ENCODE results near the gene MYO1B.

MYO1B gene

GRCh38 chr2:191301971-191302370 is 56.8 kb downstream of the MYO1B start:
- no peak for DNase-seq

GRCh38 chr2:191302459-191303139 is 57.4 kb downstream of the MYO1B start:
- DNase-seq, result no peak

- DNase-seq, result no peak
These were observed 58.2 kb downstream of the MYO1B start for GRCh38 chr2:191303140-191304005.

- DNase-seq, result no peak
These were observed 60.0 kb downstream of the MYO1B start for GRCh38 chr2:191304939-191305875.

GRCh38 chr2:191308026-191308425 is 62.8 kb downstream of the MYO1B start:
- DNase-seq, result no peak

GRCh38 chr2:191311156-191311555 is 66.0 kb downstream of the MYO1B start:
- DNase-seq, result no peak

- DNase-seq, result no peak
These were observed 66.4 kb downstream of the MYO1B start for GRCh38 chr2:191311627-191312026.

- no peak for DNase-seq
These were observed 67.0 kb downstream of the MYO1B start for GRCh38 chr2:191312163-191312562.

- DNase-seq, result no peak
These were observed 67.5 kb downstream of the MYO1B start for GRCh38 chr2:191312662-191313061.

GRCh38 chr2:191314697-191315364 is 69.6 kb downstream of the MYO1B start:
- DNase-seq, result no peak

- no peak for DNase-seq
These were observed 70.2 kb downstream of the MYO1B start for GRCh38 chr2:191315365-191315752.

GRCh38 chr2:191316246-191316994 is 71.2 kb downstream of the MYO1B start:
- DNase-seq, result no peak

- no peak for DNase-seq
These were observed 73.0 kb downstream of the MYO1B start for GRCh38 chr2:191318037-191318728.

GRCh38 chr2:191318729-191319078 is 73.5 kb downstream of the MYO1B start:
- no peak for DNase-seq

- no peak for DNase-seq
These were observed 74.0 kb downstream of the MYO1B start for GRCh38 chr2:191319186-191319585.

GRCh38 chr2:191320881-191321280 is 75.7 kb downstream of the MYO1B start:
- DNase-seq, result no peak

GRCh38 chr2:191321861-191322662 is 76.9 kb downstream of the MYO1B start:
- no peak for DNase-seq

- no peak for DNase-seq
These were observed 77.8 kb downstream of the MYO1B start for GRCh38 chr2:191322828-191323506.

- no peak for DNase-seq
These were observed 80.6 kb downstream of the MYO1B start for GRCh38 chr2:191325651-191326365.
